ENCODE measurements around the gene EPHA1.

DNA sequence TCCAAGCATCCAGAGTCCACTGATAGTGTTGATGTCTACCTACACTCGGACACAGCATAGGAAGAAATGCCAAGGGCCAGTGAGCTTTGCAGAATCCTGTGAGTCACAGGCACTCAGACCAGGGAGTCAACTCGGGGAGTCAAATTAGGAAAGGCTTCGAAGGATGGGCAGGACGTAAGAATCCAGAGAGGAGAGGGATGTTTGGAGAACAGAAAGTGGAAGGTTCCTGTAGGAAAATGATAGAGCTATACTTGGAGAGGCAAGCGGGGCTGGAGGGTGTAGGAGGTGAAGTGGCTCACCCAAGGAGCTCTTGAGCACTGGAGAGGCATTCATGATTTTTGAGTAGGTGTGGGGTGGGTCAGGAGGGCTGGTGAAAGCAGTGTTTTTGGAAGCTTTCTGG is 24.5 kb downstream of the EPHA1 start:
- TF ChIP-seq, protein P1, sequence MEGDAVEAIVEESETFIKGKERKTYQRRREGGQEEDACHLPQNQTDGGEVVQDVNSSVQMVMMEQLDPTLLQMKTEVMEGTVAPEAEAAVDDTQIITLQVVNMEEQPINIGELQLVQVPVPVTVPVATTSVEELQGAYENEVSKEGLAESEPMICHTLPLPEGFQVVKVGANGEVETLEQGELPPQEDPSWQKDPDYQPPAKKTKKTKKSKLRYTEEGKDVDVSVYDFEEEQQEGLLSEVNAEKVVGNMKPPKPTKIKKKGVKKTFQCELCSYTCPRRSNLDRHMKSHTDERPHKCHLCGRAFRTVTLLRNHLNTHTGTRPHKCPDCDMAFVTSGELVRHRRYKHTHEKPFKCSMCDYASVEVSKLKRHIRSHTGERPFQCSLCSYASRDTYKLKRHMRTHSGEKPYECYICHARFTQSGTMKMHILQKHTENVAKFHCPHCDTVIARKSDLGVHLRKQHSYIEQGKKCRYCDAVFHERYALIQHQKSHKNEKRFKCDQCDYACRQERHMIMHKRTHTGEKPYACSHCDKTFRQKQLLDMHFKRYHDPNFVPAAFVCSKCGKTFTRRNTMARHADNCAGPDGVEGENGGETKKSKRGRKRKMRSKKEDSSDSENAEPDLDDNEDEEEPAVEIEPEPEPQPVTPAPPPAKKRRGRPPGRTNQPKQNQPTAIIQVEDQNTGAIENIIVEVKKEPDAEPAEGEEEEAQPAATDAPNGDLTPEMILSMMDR (IDR thresholded peaks at IDR 0.05) = no peak
- TF ChIP-seq, protein P2, sequence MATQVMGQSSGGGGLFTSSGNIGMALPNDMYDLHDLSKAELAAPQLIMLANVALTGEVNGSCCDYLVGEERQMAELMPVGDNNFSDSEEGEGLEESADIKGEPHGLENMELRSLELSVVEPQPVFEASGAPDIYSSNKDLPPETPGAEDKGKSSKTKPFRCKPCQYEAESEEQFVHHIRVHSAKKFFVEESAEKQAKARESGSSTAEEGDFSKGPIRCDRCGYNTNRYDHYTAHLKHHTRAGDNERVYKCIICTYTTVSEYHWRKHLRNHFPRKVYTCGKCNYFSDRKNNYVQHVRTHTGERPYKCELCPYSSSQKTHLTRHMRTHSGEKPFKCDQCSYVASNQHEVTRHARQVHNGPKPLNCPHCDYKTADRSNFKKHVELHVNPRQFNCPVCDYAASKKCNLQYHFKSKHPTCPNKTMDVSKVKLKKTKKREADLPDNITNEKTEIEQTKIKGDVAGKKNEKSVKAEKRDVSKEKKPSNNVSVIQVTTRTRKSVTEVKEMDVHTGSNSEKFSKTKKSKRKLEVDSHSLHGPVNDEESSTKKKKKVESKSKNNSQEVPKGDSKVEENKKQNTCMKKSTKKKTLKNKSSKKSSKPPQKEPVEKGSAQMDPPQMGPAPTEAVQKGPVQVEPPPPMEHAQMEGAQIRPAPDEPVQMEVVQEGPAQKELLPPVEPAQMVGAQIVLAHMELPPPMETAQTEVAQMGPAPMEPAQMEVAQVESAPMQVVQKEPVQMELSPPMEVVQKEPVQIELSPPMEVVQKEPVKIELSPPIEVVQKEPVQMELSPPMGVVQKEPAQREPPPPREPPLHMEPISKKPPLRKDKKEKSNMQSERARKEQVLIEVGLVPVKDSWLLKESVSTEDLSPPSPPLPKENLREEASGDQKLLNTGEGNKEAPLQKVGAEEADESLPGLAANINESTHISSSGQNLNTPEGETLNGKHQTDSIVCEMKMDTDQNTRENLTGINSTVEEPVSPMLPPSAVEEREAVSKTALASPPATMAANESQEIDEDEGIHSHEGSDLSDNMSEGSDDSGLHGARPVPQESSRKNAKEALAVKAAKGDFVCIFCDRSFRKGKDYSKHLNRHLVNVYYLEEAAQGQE (IDR thresholded peaks at IDR 0.05; ENCODE audit: insufficient read depth in 1 of 2, low read depth in 2 of 2, low read length in 1 of 2) = no peak

Measured in Panc1 (cell line).